ENCODE results near the gene PDE2A.

Gene PDE2A

GRCh38 chr11:72630104-72630852, 43.9 kb downstream of the PDE2A start:
- no peak for ATAC-seq
- TF ChIP-seq ZFP30 (CRISPR knock-in tag; IDR thresholded peaks at IDR 0.05): no peak
- TF ChIP-seq TSHZ2 (CRISPR knock-in tag; IDR thresholded peaks at IDR 0.05): no peak
- no peak for TF ChIP-seq ARNTL (CRISPR knock-in tag; IDR thresholded peaks at IDR 0.05; ENCODE audit: borderline replicate concordance, low read depth)
- TF ChIP-seq POU6F1 (CRISPR knock-in tag; IDR thresholded peaks at IDR 0.05; ENCODE audit: borderline replicate concordance, low read depth): no peak
- no peak for TF ChIP-seq OSR1 (CRISPR knock-in tag; IDR thresholded peaks at IDR 0.05)
- TF ChIP-seq ZNF565 (CRISPR knock-in tag; conservative IDR thresholded peaks at IDR 0.05; ENCODE audit: low read depth): no peak
- TF ChIP-seq BACH2 (CRISPR knock-in tag; IDR thresholded peaks at IDR 0.05; ENCODE audit: borderline replicate concordance): no peak
- TF ChIP-seq CREB5 (CRISPR knock-in tag; IDR thresholded peaks at IDR 0.05; ENCODE audit: low read depth): no peak
- TF ChIP-seq ESRRG (CRISPR knock-in tag; IDR thresholded peaks at IDR 0.05): no peak
- TF ChIP-seq GLIS3 (CRISPR knock-in tag; IDR thresholded peaks at IDR 0.05): no peak
- no peak for TF ChIP-seq ISL1 (CRISPR knock-in tag; IDR thresholded peaks at IDR 0.05)
- TF ChIP-seq TOX (CRISPR knock-in tag; IDR thresholded peaks at IDR 0.05; ENCODE audit: borderline replicate concordance): no peak
- no peak for TF ChIP-seq CSDC2 (CRISPR knock-in tag; IDR thresholded peaks at IDR 0.05)

- TF ChIP-seq SNAI2 (CRISPR knock-in tag; IDR thresholded peaks at IDR 0.05) (no peak), TSHZ2 (CRISPR knock-in tag; IDR thresholded peaks at IDR 0.05) (peak; percentile 37; the same call in 1 of the 2 replicates), TCF4 (CRISPR knock-in tag; IDR thresholded peaks at IDR 0.05; ENCODE audit: borderline replicate concordance) (peak; percentile 53; the same call in 1 of the 2 replicates)
- ATAC-seq: peak; percentile 45
Observed at GRCh38 chr11:72629266-72629665, 45.0 kb downstream of the PDE2A start.

GRCh38 chr11:72627594-72628281, 46.5 kb downstream of the PDE2A start:
- TF ChIP-seq ZC3H10 (CRISPR knock-in tag; IDR thresholded peaks at IDR 0.05) (no peak), RARB (CRISPR knock-in tag; IDR thresholded peaks at IDR 0.05) (no peak)
- no peak for ATAC-seq

- ATAC-seq: no peak
- TF ChIP-seq OSR1 (CRISPR knock-in tag; IDR thresholded peaks at IDR 0.05): no peak
- no peak for TF ChIP-seq TCF4 (CRISPR knock-in tag; IDR thresholded peaks at IDR 0.05; ENCODE audit: borderline replicate concordance)
- no peak for TF ChIP-seq SNAI2 (CRISPR knock-in tag; IDR thresholded peaks at IDR 0.05)
- TF ChIP-seq CSRNP3 (CRISPR knock-in tag; IDR thresholded peaks at IDR 0.05): no peak
- TF ChIP-seq ZFP30 (CRISPR knock-in tag; IDR thresholded peaks at IDR 0.05): no peak
- TF ChIP-seq ZNF70 (CRISPR knock-in tag; IDR thresholded peaks at IDR 0.05): no peak
- no peak for TF ChIP-seq BACH2 (CRISPR knock-in tag; IDR thresholded peaks at IDR 0.05; ENCODE audit: borderline replicate concordance)
- no peak for TF ChIP-seq ESRRG (CRISPR knock-in tag; IDR thresholded peaks at IDR 0.05)
- no peak for TF ChIP-seq TOX (CRISPR knock-in tag; IDR thresholded peaks at IDR 0.05; ENCODE audit: borderline replicate concordance)
- no peak for TF ChIP-seq CSDC2 (CRISPR knock-in tag; IDR thresholded peaks at IDR 0.05)
- no peak for TF ChIP-seq POU6F1 (CRISPR knock-in tag; IDR thresholded peaks at IDR 0.05; ENCODE audit: borderline replicate concordance, low read depth)
- no peak for TF ChIP-seq RARB (CRISPR knock-in tag; IDR thresholded peaks at IDR 0.05)
- no peak for TF ChIP-seq ISL1 (CRISPR knock-in tag; IDR thresholded peaks at IDR 0.05)
- TF ChIP-seq ZNF565 (CRISPR knock-in tag; conservative IDR thresholded peaks at IDR 0.05; ENCODE audit: low read depth): no peak
- TF ChIP-seq CREB5 (CRISPR knock-in tag; IDR thresholded peaks at IDR 0.05; ENCODE audit: low read depth): no peak
Observed at GRCh38 chr11:72626414-72626936, 47.7 kb downstream of the PDE2A start.

Data from SK-N-SH treated with all-trans-retinoic acid at 6 μM for 48 hours (cell line).